Stimulated activated CD8-positive, alpha-beta memory T cell treated with anti-CD3 and anti-CD28 coated beads, Interleukin-4, amount 100 ng/mL, for 48 hours (primary cell): ENCODE measurements around the gene PLEKHG4B.
A peak's percentile ranks its signal among the peaks of the same experiment; 100 is the strongest.
"Not testable (repeated sequence)": the region's sequence is repeated elsewhere in the genome, so short reads cannot be mapped to it uniquely, and the experiment has no call there.

Experiments
- DNase-seq: peaks from one replicate; pipeline ENCODE4 v3.0.0-alpha.2; 2020

The PLEKHG4B gene

GRCh38 chr5:91556-92263 lies at the start of gene PLEKHG4B:
Gene PLEKHG4B, plus strand, starts transcription at chr5:92168. Its CDS starts 64 bp downstream, at chr5:92232.
- peak; percentile 29 for DNase-seq

GRCh38 chr5:42250-42649 lies 49.7 kb upstream of the PLEKHG4B start:
- no peak for DNase-seq

GRCh38 chr5:48192-48591 lies 43.8 kb upstream of the PLEKHG4B start:
- no peak for DNase-seq

GRCh38 chr5:49530-49929 lies 42.4 kb upstream of the PLEKHG4B start:
- not testable (repeated sequence) for DNase-seq

- DNase-seq: no peak
Observed at GRCh38 chr5:49953-50544, 41.9 kb upstream of the PLEKHG4B start.

- no peak for DNase-seq
Observed at GRCh38 chr5:50724-51499, 41.1 kb upstream of the PLEKHG4B start.

- no peak for DNase-seq
Observed at GRCh38 chr5:51500-51823, 40.5 kb upstream of the PLEKHG4B start.

GRCh38 chr5:53381-54174 lies 38.4 kb upstream of the PLEKHG4B start:
- DNase-seq: peak; percentile 64

GRCh38 chr5:54175-54730 lies 37.7 kb upstream of the PLEKHG4B start:
- no peak for DNase-seq

GRCh38 chr5:54876-55569 lies 36.9 kb upstream of the PLEKHG4B start:
- no peak for DNase-seq

- DNase-seq: no peak
Observed at GRCh38 chr5:56561-57290, 35.2 kb upstream of the PLEKHG4B start.

GRCh38 chr5:60250-60649 lies 31.7 kb upstream of the PLEKHG4B start:
- not testable (repeated sequence) for DNase-seq

- DNase-seq: no peak
Observed at GRCh38 chr5:70440-70839, 21.5 kb upstream of the PLEKHG4B start.

- not testable (repeated sequence) for DNase-seq
Observed at GRCh38 chr5:72316-73180, 19.4 kb upstream of the PLEKHG4B start.

- not testable (repeated sequence) for DNase-seq
Observed at GRCh38 chr5:73181-73447, 18.9 kb upstream of the PLEKHG4B start.

GRCh38 chr5:73768-74502 lies 18.0 kb upstream of the PLEKHG4B start:
- no peak for DNase-seq

- DNase-seq: no peak
Observed at GRCh38 chr5:74503-75109, 17.4 kb upstream of the PLEKHG4B start.

- DNase-seq: no peak
Observed at GRCh38 chr5:75331-76320, 16.3 kb upstream of the PLEKHG4B start.
